ENCODE measurements around the gene ZNF683.
"Not testable (repeated sequence)": the region's sequence is repeated elsewhere in the genome, so short reads cannot be mapped to it uniquely, and the experiment has no call there.

DNA sequence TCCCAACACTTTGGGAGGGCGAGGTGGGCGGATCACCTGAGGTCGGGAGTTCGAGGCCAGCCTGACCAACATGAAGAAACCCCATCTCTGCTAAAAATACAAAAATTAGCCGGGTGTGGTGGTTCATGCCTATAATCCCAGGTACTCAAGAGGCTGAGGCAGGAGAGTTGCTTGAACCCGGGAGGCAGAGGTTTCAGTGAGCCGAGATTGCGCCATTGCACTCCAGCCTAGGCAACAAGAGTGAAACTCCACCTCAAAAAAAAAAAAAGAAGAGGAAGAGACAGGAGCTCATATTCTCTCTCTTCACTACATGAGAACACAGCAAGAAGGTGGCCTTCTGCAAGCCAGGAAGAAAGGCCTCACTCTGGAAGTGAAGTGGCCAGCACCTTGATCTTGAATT, 39.2 kb downstream of the ZNF683 start:
- TF ChIP-seq, protein P1, sequence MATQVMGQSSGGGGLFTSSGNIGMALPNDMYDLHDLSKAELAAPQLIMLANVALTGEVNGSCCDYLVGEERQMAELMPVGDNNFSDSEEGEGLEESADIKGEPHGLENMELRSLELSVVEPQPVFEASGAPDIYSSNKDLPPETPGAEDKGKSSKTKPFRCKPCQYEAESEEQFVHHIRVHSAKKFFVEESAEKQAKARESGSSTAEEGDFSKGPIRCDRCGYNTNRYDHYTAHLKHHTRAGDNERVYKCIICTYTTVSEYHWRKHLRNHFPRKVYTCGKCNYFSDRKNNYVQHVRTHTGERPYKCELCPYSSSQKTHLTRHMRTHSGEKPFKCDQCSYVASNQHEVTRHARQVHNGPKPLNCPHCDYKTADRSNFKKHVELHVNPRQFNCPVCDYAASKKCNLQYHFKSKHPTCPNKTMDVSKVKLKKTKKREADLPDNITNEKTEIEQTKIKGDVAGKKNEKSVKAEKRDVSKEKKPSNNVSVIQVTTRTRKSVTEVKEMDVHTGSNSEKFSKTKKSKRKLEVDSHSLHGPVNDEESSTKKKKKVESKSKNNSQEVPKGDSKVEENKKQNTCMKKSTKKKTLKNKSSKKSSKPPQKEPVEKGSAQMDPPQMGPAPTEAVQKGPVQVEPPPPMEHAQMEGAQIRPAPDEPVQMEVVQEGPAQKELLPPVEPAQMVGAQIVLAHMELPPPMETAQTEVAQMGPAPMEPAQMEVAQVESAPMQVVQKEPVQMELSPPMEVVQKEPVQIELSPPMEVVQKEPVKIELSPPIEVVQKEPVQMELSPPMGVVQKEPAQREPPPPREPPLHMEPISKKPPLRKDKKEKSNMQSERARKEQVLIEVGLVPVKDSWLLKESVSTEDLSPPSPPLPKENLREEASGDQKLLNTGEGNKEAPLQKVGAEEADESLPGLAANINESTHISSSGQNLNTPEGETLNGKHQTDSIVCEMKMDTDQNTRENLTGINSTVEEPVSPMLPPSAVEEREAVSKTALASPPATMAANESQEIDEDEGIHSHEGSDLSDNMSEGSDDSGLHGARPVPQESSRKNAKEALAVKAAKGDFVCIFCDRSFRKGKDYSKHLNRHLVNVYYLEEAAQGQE (IDR thresholded peaks at IDR 0.05; ENCODE audit: low read depth, low read length) = not testable (repeated sequence)
- TF ChIP-seq, protein P2, sequence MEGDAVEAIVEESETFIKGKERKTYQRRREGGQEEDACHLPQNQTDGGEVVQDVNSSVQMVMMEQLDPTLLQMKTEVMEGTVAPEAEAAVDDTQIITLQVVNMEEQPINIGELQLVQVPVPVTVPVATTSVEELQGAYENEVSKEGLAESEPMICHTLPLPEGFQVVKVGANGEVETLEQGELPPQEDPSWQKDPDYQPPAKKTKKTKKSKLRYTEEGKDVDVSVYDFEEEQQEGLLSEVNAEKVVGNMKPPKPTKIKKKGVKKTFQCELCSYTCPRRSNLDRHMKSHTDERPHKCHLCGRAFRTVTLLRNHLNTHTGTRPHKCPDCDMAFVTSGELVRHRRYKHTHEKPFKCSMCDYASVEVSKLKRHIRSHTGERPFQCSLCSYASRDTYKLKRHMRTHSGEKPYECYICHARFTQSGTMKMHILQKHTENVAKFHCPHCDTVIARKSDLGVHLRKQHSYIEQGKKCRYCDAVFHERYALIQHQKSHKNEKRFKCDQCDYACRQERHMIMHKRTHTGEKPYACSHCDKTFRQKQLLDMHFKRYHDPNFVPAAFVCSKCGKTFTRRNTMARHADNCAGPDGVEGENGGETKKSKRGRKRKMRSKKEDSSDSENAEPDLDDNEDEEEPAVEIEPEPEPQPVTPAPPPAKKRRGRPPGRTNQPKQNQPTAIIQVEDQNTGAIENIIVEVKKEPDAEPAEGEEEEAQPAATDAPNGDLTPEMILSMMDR (IDR thresholded peaks at IDR 0.05 in 2 of 3, conservative IDR thresholded peaks at IDR 0.05 in 1 of 3; ENCODE audit: control insufficient read depth in 2 of 3, extremely low read depth in 1 of 3, insufficient read depth in 1 of 3, low read depth in 3 of 3, low read length in 3 of 3) = not testable (repeated sequence)
